Anterior cingulate cortex (tissue), 58 donors: ENCODE data around the gene NKAPD1.
"Not testable (repeated sequence)": the region's sequence is repeated elsewhere in the genome, so short reads cannot be mapped to it uniquely, and the experiment has no call there.

Source experiments
- DNase-seq, 58 donors: peaks; one replicate each; lab custom pipeline; 2025; lab: John Stamatoyannopoulos, UW

The NKAPD1 gene, protein sequence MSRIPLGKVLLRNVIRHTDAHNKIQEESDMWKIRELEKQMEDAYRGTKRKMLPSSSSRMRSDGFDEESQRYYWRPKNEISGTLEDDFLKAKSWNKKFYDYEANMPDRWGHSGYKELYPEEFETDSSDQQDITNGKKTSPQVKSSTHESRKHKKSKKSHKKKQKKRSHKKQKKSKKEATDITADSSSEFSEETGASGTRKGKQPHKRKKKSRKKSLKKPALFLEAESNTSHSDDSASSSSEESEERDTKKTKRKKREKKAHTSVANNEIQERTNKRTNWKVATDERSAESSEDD

DNA sequence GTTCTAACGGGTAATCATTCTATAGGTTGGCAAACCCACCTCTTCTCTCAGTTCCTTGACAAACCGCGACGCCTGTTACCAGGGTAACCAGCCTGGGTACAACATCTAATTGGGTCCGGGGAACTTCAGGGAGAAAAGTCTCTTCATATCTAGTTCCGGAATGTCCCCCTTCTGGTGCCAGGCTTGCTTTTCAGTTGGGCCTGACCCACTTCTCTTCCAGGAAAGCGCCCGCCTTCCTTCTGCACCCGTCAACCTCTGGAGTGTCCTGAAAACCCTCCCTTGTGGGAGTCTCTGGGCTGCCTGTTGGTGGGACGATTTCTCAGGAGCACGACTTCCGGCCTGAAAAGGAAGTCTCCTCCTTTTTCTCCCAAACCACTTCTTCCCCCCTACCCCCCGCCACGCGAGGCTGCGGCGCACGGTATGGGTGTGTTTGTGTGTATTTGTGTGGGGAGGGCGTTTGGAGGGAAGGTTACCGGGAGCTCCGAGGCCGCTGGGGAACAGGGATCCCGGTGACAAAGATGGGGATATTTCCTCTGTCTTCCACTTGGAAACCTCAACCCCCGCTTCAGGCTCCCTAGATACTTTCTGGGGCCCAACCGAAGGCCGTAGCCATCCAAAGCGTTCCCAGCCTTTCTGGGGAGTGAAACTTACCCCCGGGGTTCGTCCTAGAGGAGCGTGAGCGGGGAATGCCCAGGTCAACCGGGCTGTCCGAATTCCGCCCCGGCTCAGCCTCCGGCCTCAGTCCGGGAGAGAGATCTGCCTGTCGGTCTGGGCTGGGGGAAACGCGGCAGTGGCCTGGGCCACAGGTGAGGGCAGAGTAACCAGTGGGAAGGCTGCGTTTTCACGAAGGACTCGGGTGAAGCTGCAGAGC is at the start of gene NKAPD1, which contains the start of gene PIH1D2:
NKAPD1 (plus strand) TSS at position 359 of the 871 bp plus-strand sequence. CDS start 1,276 bp downstream, outside the sequence.
PIH1D2 (minus strand) TSS at position 77 of the 871 bp plus-strand sequence. CDS start 843 bp downstream, outside the sequence.
- peak; percentile 22 to 91 (median 74) for DNase-seq

DNA sequence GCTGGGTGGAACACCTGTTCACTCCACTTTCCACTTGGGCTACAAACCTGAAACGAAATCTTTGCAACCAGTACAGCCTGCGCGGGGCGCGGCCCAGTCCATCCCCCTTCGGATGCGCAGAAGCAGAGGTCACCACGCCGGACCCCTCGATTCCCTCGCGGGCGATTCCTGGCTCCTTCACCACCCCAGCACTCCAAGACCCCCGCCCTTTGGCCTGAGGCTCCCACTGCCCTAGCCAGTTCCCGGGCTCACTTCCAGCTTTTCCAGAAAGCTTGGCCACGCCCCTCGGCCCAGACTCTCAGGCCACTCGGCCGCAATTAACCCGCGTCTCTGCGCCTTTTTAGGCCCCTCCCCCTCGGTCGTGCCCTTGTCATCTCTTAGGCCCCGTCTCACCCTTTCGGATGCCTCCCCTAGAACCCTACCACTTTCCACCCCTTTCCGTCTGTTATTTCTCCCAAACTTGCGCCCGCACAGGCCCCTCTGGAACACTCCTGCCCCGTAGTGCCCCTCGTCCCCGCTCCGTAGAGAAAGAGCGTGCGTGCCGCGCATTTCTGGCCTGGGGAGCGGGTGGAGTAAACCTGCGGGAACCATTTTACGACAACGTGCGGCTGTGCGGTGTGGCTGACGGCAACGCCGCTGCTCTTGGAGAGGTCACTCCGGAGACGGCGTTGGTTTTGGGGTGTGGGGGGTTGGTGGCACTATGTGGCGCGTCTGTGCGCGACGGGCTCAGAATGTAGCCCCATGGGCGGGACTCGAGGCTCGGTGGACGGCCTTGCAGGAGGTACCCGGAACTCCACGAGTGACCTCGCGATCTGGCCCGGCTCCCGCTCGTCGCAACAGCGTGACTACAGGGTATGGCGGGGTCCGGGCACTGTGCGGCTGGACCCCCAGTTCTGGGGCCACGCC is 49.1 kb upstream of the NKAPD1 start, which contains the start of gene DLAT:
DLAT (plus strand) TSS at position 636 of the 906 bp plus-strand sequence; CDS start at position 701, 65 bp downstream.
- peak; percentile 40 to 90 (median 80) for DNase-seq

DNA sequence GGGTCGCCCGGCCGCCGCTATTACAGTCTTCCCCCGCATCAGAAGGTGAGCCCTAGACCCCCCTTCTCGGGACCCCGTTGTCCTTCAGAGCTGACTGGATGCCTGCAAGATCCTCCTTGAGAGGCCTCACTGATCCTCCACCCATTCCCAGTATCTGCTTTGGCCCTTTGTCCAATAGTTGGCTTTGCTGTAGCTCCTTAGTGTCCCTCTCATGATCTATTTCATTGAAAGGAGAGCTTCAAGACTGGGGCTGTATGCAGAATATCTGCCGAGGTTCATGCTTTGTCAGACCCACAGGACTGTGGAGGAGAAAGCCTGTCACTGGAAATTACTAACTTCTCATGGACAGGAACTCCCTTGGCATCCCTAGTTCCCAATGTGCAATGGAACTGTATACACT is 48.4 kb upstream of the NKAPD1 start:
- peak in 3 of 58 donors; percentile 5 to 39 (median 35) for DNase-seq

GRCh38 chr11:112026784-112027410 is 47.2 kb upstream of the NKAPD1 start:
- not testable (repeated sequence) for DNase-seq

DNA sequence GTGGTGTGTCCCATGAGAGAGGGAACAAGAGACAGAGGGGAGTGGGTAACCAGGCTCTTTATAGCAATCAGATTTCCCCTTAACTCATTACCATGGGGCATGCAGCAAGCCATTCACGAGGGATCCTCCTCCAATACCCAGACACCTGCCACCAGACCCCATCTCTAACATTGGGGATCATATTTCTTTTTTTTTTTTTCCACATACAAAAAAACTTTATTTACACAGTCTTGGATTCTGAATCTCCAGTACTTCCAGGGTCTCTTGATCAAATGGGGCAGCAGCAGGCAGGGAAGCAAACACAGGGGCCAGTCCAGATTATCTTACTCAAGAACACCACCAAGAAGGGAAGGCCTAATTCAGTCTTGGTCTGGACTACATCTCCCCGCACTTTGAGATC is 44.6 kb upstream of the NKAPD1 start:
- DNase-seq, result no peak

DNA sequence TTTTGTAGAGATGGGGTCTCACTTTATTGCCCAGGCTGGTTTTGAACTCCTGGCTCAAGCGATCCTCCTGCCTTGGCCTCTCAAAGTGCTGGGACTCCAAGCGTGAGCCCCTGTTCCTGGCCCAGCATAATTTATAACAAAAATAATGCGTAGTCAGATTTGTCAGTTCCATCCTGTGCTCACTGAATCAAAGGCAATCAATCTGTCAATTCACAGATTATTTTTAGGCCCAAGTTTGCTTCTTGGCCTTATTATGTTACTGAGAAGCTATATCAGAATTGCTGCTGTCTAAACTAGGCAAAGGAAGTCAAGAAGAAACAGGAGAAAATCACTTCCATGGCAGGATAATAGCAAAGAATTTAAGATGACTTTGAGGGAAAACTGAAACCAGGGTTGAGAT is 40.2 kb upstream of the NKAPD1 start:
- DNase-seq, result no peak

GRCh38 chr11:112037527-112037926 is 36.6 kb upstream of the NKAPD1 start:
- DNase-seq, result no peak

DNA sequence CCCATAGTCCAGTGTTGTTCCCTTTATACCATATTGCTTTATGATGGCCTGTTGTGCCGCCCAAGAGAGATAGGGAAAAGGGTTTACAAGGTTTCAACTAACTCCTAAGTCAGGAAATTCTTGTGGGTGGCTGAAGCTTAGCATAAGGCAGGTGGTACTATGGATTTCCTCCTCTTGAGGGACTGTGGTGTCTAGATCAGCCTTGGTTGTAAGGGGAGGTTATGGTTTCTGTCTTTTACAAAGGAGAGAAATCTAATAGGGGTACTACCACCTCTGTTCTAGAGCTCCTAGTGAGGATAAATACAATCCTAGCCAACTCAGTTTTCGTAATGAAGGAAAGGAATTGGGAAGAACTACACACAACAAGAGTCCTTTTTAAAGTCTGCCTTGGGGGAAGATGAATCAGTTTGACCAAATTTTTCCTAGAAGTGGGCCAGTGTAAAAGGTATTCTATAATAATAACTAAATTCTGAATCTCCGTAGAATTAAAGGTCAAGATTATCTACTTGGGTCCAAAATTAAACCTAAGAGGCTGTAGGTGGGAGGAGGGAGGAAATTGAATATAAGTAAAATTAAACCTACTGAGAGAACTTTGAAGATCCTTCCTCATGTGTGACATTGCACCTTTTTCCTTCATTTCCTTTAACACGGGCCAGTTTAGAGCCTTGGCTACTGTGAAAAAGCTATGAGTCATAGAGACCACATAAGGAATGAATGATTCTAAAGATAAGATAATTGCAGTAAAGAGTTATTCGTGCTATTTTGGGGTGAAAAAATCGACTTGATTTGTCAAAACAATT is 31.7 kb upstream of the NKAPD1 start:
- no peak for DNase-seq

- DNase-seq, result no peak
These were observed 31.2 kb upstream of the NKAPD1 start for GRCh38 chr11:112042961-112043304.

DNA sequence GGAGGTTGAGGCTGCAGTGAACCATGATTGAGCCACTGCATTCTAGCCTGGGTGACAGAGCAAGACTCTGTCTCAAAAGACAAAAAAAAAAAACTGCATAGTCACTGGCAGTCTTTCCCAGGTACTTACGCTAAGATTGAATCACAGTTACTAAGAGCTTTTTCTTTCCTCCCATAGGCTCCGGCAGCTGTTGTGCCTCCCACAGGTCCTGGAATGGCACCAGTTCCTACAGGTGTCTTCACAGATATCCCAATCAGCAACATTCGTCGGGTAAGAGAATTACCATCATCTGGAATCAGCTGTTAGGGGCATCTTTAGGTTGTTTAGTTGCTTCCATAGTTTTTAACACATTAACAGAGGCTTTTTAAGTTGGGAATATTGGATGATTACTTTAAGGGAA is 29.1 kb upstream of the NKAPD1 start:
- DNase-seq, result no peak

DNA sequence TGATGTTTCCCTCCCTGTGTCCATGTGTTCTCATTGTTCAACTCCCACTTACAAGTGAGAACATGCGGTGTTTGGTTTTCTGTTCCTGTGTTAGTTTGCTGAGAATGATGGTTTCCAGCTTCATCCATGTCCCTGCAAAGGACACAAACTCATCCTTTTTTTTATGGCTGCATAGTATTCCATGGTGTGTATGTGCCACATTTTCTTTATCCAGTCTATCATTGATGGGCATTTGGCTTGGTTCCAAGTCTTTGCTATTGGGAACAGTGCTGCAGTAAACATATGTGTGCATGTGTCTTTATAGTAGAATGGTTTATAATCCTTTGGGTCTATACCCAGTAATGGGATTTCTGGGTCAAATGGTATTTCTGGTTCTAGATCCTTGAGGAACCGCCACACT is 27.5 kb upstream of the NKAPD1 start:
- DNase-seq, result not testable (repeated sequence)

DNA sequence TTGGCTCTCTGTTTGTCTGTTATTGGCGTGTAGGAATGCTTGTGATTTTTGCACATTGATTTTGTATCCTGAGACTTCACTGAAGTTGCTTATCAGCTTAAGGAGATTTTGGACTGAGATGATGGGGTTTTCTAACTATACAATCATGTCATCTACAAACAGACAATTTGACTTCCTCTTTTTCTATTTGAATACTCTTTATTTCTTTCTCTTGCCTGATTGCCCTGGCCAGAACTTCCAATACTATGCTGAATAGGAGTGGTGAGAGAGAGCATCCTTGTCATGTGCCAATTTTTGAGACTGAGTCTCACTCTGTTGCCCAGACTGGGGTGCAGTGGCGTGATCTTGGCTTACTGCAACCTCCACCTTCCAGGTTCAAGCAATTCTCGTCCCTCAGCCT is 25.8 kb upstream of the NKAPD1 start:
- not testable (repeated sequence) for DNase-seq

GRCh38 chr11:112049777-112050176 is 24.3 kb upstream of the NKAPD1 start:
- no peak for DNase-seq

DNA sequence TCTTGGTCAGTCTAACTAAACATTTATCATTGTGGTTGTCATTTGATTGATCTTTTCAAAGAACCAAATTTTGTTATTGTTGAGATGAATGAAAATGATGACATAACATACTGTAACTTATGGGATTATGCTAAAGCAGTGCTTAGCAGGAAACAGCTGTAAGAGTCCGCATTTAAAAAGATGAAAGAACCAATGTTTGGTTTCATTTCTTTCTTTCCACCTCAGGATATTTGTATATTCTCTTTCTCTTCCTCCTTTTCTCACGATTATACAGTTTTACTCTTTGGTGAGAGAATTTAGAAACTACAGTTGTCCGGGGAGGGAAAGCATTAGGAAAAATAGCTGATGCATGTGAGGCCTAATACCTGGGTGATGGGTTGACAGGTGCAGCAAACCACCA is 23.4 kb upstream of the NKAPD1 start:
- no peak for DNase-seq

GRCh38 chr11:112051768-112052167 is 22.3 kb upstream of the NKAPD1 start:
- DNase-seq, result no peak

DNA sequence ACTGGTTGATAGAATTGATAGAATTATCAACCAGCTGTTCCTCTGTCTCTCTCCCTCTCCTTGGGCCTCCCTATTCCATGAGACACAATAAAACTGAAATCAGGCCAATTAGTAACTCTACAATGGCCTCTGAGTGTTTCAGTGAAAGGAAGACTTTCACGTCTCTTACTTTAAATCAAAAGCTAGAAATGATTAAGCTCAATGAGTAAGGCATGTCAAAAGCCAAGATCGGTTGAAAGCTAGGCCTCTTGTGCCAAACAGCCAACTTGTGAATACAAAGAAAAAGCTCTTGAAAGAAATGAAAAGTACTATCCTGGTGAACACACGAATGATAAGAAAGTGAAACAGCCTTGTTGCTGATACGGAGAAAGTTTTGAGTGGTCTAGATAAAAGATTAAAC is 16.9 kb upstream of the NKAPD1 start:
- no peak for DNase-seq

GRCh38 chr11:112058103-112058502 is 16.0 kb upstream of the NKAPD1 start:
- no peak for DNase-seq

GRCh38 chr11:112062923-112063322 is 11.2 kb upstream of the NKAPD1 start:
- DNase-seq, result no peak

- no peak for DNase-seq
These were observed 8.6 kb downstream of the NKAPD1 start for GRCh38 chr11:112082729-112083128.
